GM18519 (cell line): ENCODE data around the gene GUK1.
"Not testable (repeated sequence)": the region's sequence is repeated elsewhere in the genome, so short reads cannot be mapped to it uniquely, and the experiment has no call there.

ENCODE experiments used
- ATAC-seq: cut with Tn5 transposase; IDR thresholded peaks from one replicate; pipeline ENCODE4 v1.9.1; 2021; ENCODE audit warnings: mild to moderate bottlenecking, moderate library complexity; ENCODE audit not compliant: unreplicated experiment, low FRiP score

GUK1 gene

GRCh38 chr1:228174482-228175315 lies 34.6 kb downstream of the GUK1 start:
- no peak for ATAC-seq

- ATAC-seq: no peak
Observed at GRCh38 chr1:228175316-228176023, 35.4 kb downstream of the GUK1 start.

GRCh38 chr1:228176024-228176395 lies 35.9 kb downstream of the GUK1 start:
- no peak for ATAC-seq

- no peak for ATAC-seq
Observed at GRCh38 chr1:228176461-228177182, 36.5 kb downstream of the GUK1 start.

GRCh38 chr1:228177183-228177475 lies 37.0 kb downstream of the GUK1 start:
- ATAC-seq: no peak

DNA sequence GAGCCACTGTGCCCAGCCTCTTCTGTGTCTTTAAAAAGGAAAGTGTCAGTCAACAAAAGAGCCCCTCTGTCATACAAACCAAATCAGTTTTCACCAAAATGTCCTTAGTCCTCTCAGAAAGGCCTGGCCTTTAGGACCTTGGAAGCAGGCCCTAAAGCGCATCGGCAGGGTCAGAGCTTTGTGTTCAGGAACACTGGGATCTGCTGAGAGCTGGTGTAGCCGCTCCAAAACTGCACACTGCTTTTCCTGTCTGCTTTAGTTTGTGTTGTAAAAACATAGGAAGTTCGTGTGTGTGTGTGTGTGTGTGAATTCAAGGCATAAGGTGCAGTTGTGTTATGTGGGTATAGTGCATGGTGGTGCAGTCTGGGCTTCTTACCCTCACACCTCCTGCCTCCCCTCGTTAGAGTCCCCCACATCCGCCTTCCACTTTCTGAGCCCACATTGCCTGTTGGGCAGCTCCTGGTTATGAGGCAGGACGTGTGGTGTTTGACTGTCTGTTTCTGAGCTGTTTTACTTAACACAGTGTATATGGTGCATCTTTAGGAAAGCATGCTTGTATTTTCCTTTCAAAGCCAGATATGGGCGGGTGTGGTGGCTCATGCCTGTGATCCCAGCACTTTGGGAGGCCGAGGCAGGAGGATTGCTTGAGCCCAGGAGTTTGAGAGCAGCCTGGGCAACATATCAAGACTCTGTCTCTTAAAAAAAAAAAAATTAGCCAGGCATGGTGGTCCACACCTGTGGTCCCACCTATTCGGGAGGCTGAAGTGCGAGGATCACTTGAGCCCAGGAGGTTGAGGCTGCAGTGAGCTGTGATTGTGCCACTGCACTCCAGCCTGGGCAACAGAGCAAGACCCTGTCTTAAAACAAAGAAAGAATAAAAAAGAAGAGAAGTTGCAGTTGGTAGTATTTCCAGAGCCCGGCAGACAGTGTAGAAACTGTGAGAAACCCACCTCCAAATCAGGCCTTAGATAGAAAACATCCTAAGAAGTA lies 37.9 kb downstream of the GUK1 start:
- ATAC-seq: no peak

DNA sequence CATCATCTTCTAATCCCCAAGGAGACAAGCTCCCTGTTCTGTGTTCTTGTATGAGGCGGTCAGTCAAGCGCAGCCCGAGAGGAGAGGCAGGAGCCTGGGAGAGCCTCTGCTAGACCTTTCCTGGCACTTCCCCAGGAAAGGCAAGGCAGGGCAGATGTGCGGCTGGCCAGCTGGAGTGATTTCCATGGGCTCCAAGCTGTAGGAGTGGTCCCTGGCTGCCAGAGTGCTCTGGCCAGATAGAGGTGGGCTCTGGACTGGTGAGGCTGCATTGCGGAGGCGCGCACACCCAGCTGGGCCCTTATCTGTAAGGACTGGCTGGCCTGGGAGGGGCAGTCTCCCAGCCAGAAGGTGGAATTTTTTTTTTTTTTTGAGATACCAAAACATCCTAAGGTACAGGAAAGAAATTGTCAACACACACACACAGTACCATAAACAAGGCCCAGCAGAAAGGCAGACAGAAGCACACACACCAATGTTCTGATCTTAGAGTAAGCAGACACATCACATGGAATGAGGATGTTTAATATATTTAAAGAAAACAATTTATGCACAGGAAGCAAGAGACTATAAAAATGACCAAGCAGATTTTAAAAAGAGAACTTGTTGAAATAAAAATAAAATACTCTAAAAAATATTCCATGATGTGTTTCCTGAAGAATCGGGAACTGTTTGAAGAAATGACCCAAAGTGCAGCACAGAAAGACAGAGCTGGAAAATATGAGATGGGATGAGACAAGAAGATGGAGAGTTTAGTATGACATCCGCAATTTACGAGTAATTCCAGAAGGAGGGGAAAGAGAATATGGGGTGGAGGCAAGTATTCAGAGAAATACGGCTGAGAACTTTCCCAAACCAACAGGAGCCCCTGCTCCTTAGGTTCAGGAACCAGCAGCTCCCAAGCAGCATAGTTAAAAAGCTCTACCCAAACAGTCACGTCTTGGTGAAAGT lies 38.9 kb downstream of the GUK1 start:
- no peak for ATAC-seq

GRCh38 chr1:228180271-228180958 lies 40.3 kb downstream of the GUK1 start:
- no peak for ATAC-seq

DNA sequence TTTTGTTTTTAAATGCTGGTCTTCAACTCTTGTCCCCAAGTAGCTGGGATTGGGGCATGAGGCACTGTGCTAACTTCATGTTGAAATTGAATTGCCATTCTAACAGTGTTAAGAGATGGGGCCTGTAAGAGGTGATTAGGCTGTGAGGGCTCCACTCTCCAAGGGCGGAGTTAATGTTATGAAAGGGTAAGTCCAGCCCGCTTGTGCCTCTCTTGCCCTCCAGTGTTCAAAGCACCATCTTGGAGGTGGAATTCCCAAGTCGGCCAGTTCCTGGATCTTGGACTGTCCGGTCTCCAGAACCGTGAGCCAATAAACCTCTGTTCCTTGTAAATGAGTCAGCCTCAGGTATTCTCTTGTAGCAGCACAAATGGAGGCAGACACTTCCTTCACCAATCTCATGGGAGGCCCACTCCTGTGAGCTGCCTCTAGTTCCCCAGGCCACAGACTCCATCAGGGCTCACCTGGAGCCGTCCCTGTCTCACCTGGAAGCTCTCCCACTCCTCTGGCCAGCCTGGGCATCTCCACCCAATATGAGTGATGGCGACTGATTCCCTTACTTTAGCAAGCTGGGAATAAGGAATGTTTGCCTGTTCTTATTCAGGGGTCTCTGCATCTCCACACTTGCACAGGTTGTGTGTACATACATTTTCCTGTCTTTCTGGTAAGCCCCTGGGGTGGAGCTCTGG lies 41.0 kb downstream of the GUK1 start:
- ATAC-seq: no peak

- no peak for ATAC-seq
Observed at GRCh38 chr1:228181645-228182034, 41.6 kb downstream of the GUK1 start.

DNA sequence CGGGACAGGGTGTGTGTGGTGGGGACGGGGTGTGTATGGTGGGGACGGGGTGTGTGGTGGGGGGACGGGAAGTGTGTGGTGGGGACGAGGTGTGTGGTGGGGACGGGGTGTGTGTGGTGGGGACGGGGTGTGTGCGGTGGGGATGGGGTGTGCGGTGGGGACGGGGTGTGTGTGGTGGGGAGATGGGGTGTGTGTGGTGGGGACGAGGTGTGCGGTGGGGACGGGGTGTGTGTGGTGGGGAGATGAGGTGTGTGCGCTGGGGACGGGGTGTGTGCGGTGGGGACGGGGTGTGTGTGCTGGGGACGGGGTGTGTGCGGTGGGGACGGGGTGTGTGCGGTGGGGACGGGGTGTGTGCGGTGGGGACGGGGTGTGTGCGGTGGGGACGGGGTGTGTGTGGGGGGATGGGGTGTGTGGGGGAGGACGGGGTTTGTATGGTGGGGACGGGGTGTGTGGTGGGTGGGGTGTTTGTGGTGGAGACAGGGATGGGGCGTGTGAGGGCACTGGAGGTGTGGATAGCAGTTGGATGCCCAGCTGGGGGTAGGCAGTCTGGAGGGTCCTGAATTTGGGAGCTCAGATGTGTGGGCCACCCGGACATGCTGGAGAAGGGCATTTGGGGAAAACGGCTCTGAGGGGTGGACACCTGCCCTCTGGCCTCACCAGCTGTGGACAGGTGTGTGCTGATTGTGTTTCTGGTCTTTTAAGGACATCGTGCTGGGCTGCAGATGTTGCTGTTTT lies 42.4 kb downstream of the GUK1 start:
- no peak for ATAC-seq

DNA sequence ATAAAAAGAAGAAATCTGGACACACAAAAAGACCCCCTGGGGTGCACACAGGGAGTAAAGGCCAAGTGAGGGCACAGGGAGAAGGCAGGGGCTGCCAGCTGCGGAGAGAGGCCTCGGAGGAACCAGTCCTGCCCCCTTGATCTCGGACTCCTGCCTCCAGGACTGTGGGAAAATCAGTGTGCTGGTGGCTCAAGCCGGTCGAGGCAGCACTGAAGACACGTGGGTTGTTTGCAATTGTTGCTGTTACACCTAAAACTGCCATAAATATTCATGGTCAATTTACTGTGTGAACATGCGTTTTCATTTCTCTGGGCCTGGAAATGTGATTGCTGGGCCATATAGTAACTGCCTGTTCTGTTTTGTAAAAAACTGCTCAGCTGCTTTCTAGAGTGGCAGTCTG lies 44.1 kb downstream of the GUK1 start:
- no peak for ATAC-seq

DNA sequence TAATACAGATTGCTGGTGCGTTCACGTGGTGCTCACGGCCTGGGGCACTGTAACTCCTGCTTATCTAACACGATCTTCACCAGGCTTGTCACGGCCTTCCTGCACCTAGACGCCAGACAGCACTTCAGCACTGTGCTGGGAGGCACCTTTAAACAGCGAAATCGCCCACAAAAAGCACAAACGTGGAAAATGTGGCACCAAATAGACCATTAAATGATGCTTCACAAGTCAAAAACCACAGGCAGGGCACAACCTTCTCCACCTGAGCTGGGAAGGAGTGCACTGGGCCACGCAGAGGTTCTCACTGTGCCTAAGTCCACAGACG lies 45.5 kb downstream of the GUK1 start:
- ATAC-seq: no peak

DNA sequence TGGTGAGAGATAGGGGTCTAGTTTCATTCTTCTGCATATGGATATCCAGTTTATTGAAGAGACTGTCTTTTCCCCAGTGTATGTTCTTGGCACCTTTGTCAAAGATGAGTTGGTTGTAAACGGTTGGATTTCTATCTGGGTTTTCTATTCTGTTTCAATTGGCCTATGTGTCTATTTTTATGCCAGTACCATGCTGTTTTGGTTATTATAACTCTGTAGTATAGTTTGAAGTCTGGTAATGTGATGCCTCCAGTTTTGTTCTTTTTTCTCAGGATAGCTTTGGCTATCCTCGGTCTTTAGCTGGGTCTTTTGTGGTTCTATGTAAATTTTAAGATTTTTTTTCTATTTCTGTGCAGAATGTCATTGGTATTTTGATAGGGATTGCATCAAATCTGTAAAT lies 48.2 kb downstream of the GUK1 start:
- ATAC-seq: not testable (repeated sequence)

- no peak for ATAC-seq
Observed at GRCh38 chr1:228190182-228190581, 50.1 kb downstream of the GUK1 start.

GRCh38 chr1:228190778-228191177 lies 50.7 kb downstream of the GUK1 start:
- ATAC-seq: no peak

GRCh38 chr1:228194436-228194835 lies 54.4 kb downstream of the GUK1 start:
- no peak for ATAC-seq
